22Rv1 (cell line): ENCODE results near the gene PCARE.

Experiments
- ZFX ChIP-seq: fragments of 450-650 bp; IDR thresholded peaks from 2 replicates; pipeline ENCODE4 v1.6.1; 2017; ENCODE audit warnings: antibody characterized with exemption, borderline replicate concordance
- TF ChIP-seq, protein P1 (sequence below): fragments of 450-650 bp; IDR thresholded peaks from 2 replicates; pipeline ENCODE4 v1.5.1; 2017; ENCODE audit warnings: mild to moderate bottlenecking

DNA sequence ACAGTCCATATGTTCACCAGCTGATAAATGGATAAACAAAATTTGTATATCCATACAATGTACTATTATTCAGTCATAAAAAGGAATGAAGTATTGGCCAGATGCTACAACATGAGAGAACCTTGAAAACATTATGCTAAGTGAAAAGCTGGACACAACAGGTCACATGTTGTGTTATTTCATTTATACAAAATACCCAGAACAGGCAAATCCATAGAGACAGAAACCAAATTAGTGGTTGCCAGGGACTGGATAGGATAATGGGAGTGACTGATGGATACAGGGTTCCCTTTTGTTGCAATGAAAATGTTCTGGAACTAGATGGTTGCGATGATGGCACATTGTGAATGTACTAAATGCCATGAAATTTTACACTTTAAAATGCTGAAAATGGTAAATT lies 10.2 kb upstream of the PCARE start:
- TF ChIP-seq, protein P1, sequence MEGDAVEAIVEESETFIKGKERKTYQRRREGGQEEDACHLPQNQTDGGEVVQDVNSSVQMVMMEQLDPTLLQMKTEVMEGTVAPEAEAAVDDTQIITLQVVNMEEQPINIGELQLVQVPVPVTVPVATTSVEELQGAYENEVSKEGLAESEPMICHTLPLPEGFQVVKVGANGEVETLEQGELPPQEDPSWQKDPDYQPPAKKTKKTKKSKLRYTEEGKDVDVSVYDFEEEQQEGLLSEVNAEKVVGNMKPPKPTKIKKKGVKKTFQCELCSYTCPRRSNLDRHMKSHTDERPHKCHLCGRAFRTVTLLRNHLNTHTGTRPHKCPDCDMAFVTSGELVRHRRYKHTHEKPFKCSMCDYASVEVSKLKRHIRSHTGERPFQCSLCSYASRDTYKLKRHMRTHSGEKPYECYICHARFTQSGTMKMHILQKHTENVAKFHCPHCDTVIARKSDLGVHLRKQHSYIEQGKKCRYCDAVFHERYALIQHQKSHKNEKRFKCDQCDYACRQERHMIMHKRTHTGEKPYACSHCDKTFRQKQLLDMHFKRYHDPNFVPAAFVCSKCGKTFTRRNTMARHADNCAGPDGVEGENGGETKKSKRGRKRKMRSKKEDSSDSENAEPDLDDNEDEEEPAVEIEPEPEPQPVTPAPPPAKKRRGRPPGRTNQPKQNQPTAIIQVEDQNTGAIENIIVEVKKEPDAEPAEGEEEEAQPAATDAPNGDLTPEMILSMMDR: no peak
- TF ChIP-seq ZFX: no peak
